ENCODE data around the gene XPR1. TPM values are rescaled to one million over a fixed set of nuclear protein-coding genes. Genes with fewer than 3 reads are reported as not detected.

XPR1 gene
- total and polyA plus RNA-seq, 7 donors: 3.7 to 19.1 (median 11.2) TPM

GRCh38 chr1:180778782-180779398, 147.1 kb downstream of the XPR1 start:
- 86 to 97% (median 94%) methylated on average over 1 of the region's 1 CpG for WGBS, 3 donors
- Histone ChIP-seq H3K9me3 (no peaks in the 10 kb centered on the region), H3K36me3 (ENCODE audit: insufficient read depth in 1 of 2, low read depth in 1 of 2) (no peaks in the 10 kb centered on the region), H3K4me1 (no peaks in the 10 kb centered on the region), H3K4me3 (no peak overlapping the region), H3K27ac (no peak overlapping the region), H3K27me3 (ENCODE audit: insufficient read depth in 3 of 3, low read length in 2 of 3) (no peaks in the 10 kb centered on the region)
- intact Hi-C loops (cut with DNase I): no loop called here
- DNase-seq (no peak), ATAC-seq (no peak)
- no peak for TF ChIP-seq CTCF (IDR thresholded peaks at IDR 0.05)

- no peaks in the 10 kb centered on the region for H3K27me3 ChIP-seq (ENCODE audit: insufficient read depth in 3 of 3, low read length in 2 of 3)
- TF ChIP-seq CTCF (IDR thresholded peaks at IDR 0.05): no peak
- intact Hi-C loops (cut with DNase I): no loop called here
- H3K4me1 ChIP-seq: no peaks in the 10 kb centered on the region
- ATAC-seq: no peak
- no peaks in the 10 kb centered on the region for H3K36me3 ChIP-seq (ENCODE audit: insufficient read depth in 1 of 2, low read depth in 1 of 2)
- WGBS, 3 donors: 94 to 100% (median 95%) methylated on average over 3 of the region's 3 CpGs
- no peak overlapping the region for H3K4me3 ChIP-seq
- DNase-seq: no peak
- no peak overlapping the region for H3K27ac ChIP-seq
- H3K9me3 ChIP-seq: no peaks in the 10 kb centered on the region
Observed at GRCh38 chr1:180779584-180779983, 147.8 kb downstream of the XPR1 start.

GRCh38 chr1:180781718-180782117, 149.9 kb downstream of the XPR1 start:
- no peak for TF ChIP-seq CTCF (IDR thresholded peaks at IDR 0.05)
- Histone ChIP-seq H3K27ac (no peak overlapping the region), H3K27me3 (ENCODE audit: insufficient read depth in 3 of 3, low read length in 2 of 3) (no peaks in the 10 kb centered on the region), H3K9me3 (no peaks in the 10 kb centered on the region), H3K4me3 (no peak overlapping the region), H3K4me1 (no peaks in the 10 kb centered on the region), H3K36me3 (ENCODE audit: insufficient read depth in 1 of 2, low read depth in 1 of 2) (no peaks in the 10 kb centered on the region)
- DNase-seq (no peak), ATAC-seq (no peak)
- intact Hi-C loops (cut with DNase I): no loop called here
- 94 to 96% (median 95%) methylated on average over 6 of the region's 6 CpGs for WGBS, 3 donors

- Histone ChIP-seq H3K9me3 (no peaks in the 10 kb centered on the region), H3K27ac (no peak overlapping the region), H3K27me3 (ENCODE audit: insufficient read depth in 3 of 3, low read length in 2 of 3) (no peaks in the 10 kb centered on the region), H3K36me3 (ENCODE audit: insufficient read depth in 1 of 2, low read depth in 1 of 2) (peaks cover 0 to 9% of the 10 kb centered on the region in 2 donors), H3K4me1 (no peaks in the 10 kb centered on the region), H3K4me3 (no peak overlapping the region)
- ATAC-seq (no peak), DNase-seq (no peak)
- intact Hi-C loops (cut with DNase I): no loop called here
- WGBS, 3 donors: 81 to 90% (median 84%) methylated on average over 3 of the region's 3 CpGs
- TF ChIP-seq CTCF (IDR thresholded peaks at IDR 0.05): no peak
Observed at GRCh38 chr1:180785291-180785690, 153.5 kb downstream of the XPR1 start.

GRCh38 chr1:180785887-180786286, 154.1 kb downstream of the XPR1 start:
- Histone ChIP-seq H3K36me3 (ENCODE audit: insufficient read depth in 1 of 2, low read depth in 1 of 2) (peaks cover 0 to 9% of the 10 kb centered on the region in 2 donors), H3K27me3 (ENCODE audit: insufficient read depth in 3 of 3, low read length in 2 of 3) (no peaks in the 10 kb centered on the region), H3K4me3 (no peak overlapping the region), H3K27ac (no peak overlapping the region), H3K4me1 (no peaks in the 10 kb centered on the region), H3K9me3 (no peaks in the 10 kb centered on the region)
- no peak for ATAC-seq
- 83 to 86% (median 83%) methylated on average over 3 of the region's 3 CpGs for WGBS, 3 donors
- no peak for DNase-seq
- intact Hi-C loops (cut with DNase I): no loop called here
- no peak for TF ChIP-seq CTCF (IDR thresholded peaks at IDR 0.05)

Data from psoas muscle (tissue), 8 donors.